ENCODE measurements around the gene SPHKAP.

DNA sequence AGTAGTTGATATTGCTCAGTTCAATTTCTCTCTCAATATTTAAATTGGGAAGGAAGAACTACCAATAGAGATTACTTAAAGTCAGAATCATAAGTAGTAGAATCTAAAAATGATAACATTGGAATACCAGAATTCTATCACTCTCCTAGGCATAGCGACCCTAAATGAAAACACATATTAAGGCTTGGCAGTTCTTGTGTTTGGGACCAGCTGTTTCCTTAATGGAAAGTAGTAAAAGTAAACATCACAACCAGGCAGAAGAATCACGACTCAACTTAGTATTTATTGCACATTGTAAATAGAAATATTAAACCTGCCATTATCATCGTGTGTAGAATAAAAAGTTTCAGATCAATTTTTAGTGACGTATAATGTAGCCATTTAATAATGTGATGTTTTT is 117.5 kb downstream of the SPHKAP start:
- TF ChIP-seq POLR2A (IDR thresholded peaks at IDR 0.05), result no peak
- TF ChIP-seq, protein P1, sequence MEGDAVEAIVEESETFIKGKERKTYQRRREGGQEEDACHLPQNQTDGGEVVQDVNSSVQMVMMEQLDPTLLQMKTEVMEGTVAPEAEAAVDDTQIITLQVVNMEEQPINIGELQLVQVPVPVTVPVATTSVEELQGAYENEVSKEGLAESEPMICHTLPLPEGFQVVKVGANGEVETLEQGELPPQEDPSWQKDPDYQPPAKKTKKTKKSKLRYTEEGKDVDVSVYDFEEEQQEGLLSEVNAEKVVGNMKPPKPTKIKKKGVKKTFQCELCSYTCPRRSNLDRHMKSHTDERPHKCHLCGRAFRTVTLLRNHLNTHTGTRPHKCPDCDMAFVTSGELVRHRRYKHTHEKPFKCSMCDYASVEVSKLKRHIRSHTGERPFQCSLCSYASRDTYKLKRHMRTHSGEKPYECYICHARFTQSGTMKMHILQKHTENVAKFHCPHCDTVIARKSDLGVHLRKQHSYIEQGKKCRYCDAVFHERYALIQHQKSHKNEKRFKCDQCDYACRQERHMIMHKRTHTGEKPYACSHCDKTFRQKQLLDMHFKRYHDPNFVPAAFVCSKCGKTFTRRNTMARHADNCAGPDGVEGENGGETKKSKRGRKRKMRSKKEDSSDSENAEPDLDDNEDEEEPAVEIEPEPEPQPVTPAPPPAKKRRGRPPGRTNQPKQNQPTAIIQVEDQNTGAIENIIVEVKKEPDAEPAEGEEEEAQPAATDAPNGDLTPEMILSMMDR (IDR thresholded peaks at IDR 0.05), result no peak
- TF ChIP-seq POLR2AphosphoS5 (IDR thresholded peaks at IDR 0.05), result no peak
- TF ChIP-seq EP300 (IDR thresholded peaks at IDR 0.05; ENCODE audit: low read depth), result no peak

Measured in transverse colon (tissue), 4 donors.